ENCODE data around the gene TMEM131L. TPM values are rescaled to one million over a fixed set of nuclear protein-coding genes. Genes with fewer than 3 reads are reported as not detected.

The TMEM131L gene
- total and polyA plus RNA-seq, 12 donors, result 2.7 to 33.6 (median 18.5) TPM

GRCh38 chr4:153649572-153649991 is 183.4 kb downstream of the TMEM131L start:
- ATAC-seq, result no peak
- Histone ChIP-seq H3K27me3 (no peaks in the 10 kb centered on the region), H3K27ac (peak overlapping the region in 1 of 10 donors; percentile 94), H3K4me3 (no peak overlapping the region), H3K4me1 (peaks cover 0 to 65% (median 4%) of the 10 kb centered on the region in 9 donors), H3K36me3 (no peaks in the 10 kb centered on the region), H3K9me3 (peaks cover 0 to 9% (median 4%) of the 10 kb centered on the region in 11 donors)
- intact Hi-C loops (cut with DNase I), result loop anchor here in 2 of 10 donors (5.0 to 10.0 kb wide), 2 partner anchors 302 to 305 kb away; partner anchors contain the start of gene MND1 (in 1 of the 2)
- DNase-seq, result no peak
- WGBS, 2 donors, result 53 to 57% methylated on average over 6 of the region's 6 CpGs
- TF ChIP-seq CTCF (IDR thresholded peaks at IDR 0.05), result peak in 5 of 9 donors; percentile 34 to 50 (median 40)

GRCh38 chr4:153651116-153651515 is 185.0 kb downstream of the TMEM131L start:
- no peak for TF ChIP-seq CTCF (IDR thresholded peaks at IDR 0.05)
- no peaks in the 10 kb centered on the region for H3K36me3 ChIP-seq
- WGBS, 2 donors, result 50 to 54% methylated on average over 3 of the region's 3 CpGs
- H3K4me3 ChIP-seq, result no peak overlapping the region
- H3K27me3 ChIP-seq, result no peaks in the 10 kb centered on the region
- DNase-seq (no peak), ATAC-seq (peak in 5 of 8 donors; percentile 7 to 43 (median 21))
- no peaks in the 10 kb centered on the region for H3K9me3 ChIP-seq
- H3K4me1 ChIP-seq, result peaks cover 0 to 69% (median 4%) of the 10 kb centered on the region in 9 donors
- H3K27ac ChIP-seq, result peak overlapping the region in 9 of 10 donors; percentile 3 to 94 (median 58)
- intact Hi-C loops (cut with DNase I), result no loop called here

- peak overlapping the region in 9 of 10 donors; percentile 3 to 94 (median 58) for H3K27ac ChIP-seq
- ATAC-seq (peak; percentile 74 to 83 (median 78)), DNase-seq (peak; percentile 26 to 50)
- no peaks in the 10 kb centered on the region for H3K36me3 ChIP-seq
- WGBS, 2 donors, result 45 to 50% methylated on average over 5 of the region's 5 CpGs
- H3K9me3 ChIP-seq, result no peaks in the 10 kb centered on the region
- H3K4me1 ChIP-seq, result peaks cover 0 to 71% (median 4%) of the 10 kb centered on the region in 9 donors
- intact Hi-C loops (cut with DNase I), result no loop called here
- no peak overlapping the region for H3K4me3 ChIP-seq
- TF ChIP-seq CTCF (IDR thresholded peaks at IDR 0.05), result no peak
- no peaks in the 10 kb centered on the region for H3K27me3 ChIP-seq
Measured at GRCh38 chr4:153651587-153651986, 185.4 kb downstream of the TMEM131L start.

- ATAC-seq (peak; percentile 26 to 73 (median 54)), DNase-seq (no peak)
- no peaks in the 10 kb centered on the region for H3K27me3 ChIP-seq
- no peaks in the 10 kb centered on the region for H3K36me3 ChIP-seq
- H3K4me3 ChIP-seq, result no peak overlapping the region
- peak overlapping the region in 9 of 10 donors; percentile 3 to 94 (median 58) for H3K27ac ChIP-seq
- no peak for TF ChIP-seq CTCF (IDR thresholded peaks at IDR 0.05)
- peaks cover 0 to 72% (median 4%) of the 10 kb centered on the region in 9 donors for H3K4me1 ChIP-seq
- intact Hi-C loops (cut with DNase I), result no loop called here
- H3K9me3 ChIP-seq, result no peaks in the 10 kb centered on the region
- WGBS, 2 donors, result 75 to 77% methylated on average over 11 of the region's 11 CpGs
Measured at GRCh38 chr4:153652051-153652784, 186.1 kb downstream of the TMEM131L start.
